RWPE1 (cell line): ENCODE measurements around the gene CIROP.

Experiments used
- CTCF ChIA-PET: fragments of 350-600 bp; sonication (Branson Sonifier 250); formaldehyde crosslinking; extraction: SDS; loops from one replicate; lab custom pipeline; 2021; lab: Yijun Ruan, JAX
- POLR2A ChIA-PET: fragments of 400-600 bp; formaldehyde crosslinking; extraction: SDS; loops from one replicate; lab custom pipeline; 2020; ENCODE audit warnings: antibody characterized with exemption; ENCODE audit not compliant: low non-redundant PET; lab: Yijun Ruan, JAX
- DNase-seq: peaks from one replicate; pipeline ENCODE4 v3.0.0; 2012; ENCODE audit warnings: low spot score
- H3K27ac ChIP-seq: fragments of 450-650 bp; 2 replicates; pipeline ENCODE4 v1.5.1; 2017
- TF ChIP-seq, protein P1 (sequence below): fragments of 450-650 bp; conservative IDR thresholded peaks from 2 replicates; pipeline ENCODE4 v1.5.1; 2017; ENCODE audit warnings: low read depth, mild to moderate bottlenecking

Gene CIROP

DNA sequence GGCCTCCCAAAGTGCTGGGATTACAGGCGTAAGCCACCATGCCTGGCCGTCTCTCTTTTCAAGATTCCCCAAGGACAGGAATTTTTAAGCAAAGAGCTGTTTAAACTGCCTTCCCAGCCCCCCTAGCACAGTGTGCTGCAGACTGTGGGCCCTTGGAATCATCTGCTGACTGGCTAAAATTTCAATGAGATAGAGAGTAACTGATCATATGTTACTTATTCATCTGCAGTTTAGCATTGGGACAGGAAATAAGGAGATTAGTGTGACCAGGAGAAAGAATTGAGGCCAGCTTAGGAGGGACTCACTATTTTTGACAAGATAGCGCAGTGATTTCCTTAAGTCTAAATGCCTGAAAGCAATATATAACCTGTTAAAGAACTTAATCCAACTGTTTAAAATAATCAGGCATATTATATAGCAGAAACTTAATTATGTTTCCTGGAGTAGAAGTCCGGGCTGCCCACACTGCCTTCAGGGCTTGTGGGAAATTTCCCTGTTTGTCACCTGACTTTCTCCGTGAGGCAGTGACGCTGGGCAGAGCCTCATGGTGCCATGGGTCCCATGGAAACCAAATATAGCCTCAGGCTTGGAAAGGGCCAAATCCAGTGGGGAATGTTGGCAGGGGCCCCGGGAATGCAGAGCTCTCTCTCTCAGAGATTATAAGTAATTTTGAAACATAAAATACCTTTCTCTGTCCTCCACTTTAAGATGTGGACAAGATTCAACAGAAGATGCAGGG lies 37.1 kb upstream of the CIROP start:
- TF ChIP-seq, protein P1, sequence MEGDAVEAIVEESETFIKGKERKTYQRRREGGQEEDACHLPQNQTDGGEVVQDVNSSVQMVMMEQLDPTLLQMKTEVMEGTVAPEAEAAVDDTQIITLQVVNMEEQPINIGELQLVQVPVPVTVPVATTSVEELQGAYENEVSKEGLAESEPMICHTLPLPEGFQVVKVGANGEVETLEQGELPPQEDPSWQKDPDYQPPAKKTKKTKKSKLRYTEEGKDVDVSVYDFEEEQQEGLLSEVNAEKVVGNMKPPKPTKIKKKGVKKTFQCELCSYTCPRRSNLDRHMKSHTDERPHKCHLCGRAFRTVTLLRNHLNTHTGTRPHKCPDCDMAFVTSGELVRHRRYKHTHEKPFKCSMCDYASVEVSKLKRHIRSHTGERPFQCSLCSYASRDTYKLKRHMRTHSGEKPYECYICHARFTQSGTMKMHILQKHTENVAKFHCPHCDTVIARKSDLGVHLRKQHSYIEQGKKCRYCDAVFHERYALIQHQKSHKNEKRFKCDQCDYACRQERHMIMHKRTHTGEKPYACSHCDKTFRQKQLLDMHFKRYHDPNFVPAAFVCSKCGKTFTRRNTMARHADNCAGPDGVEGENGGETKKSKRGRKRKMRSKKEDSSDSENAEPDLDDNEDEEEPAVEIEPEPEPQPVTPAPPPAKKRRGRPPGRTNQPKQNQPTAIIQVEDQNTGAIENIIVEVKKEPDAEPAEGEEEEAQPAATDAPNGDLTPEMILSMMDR = no peak
- ChIA-PET CTCF (interaction anchor here (0.6 kb wide), 1 partner anchor 239 kb away, joined by 4 read pairs; no protein-coding TSS in a partner anchor), POLR2A (no interaction called here)
- DNase-seq = peak; percentile 52
- H3K27ac ChIP-seq = peak overlapping the region; percentile 93

DNA sequence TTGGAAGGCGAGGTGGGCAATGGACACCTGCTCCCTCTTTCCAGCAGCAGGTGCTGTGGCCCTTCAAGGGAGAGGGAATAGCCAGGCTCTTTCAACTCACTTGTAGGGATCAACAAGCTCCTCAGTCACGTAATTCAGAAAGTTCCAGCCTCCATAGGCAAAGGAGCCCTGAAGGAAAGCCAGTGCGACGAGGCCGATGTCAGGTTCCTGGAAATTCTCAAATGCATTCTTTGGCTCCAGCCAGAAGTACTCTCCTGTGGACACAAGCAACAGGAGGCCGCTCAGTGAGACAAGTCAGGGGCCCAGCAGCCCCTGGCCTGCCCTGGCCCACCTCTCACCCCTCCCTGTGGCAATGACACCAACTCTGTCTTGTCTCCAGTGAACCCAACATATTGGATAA lies 35.6 kb upstream of the CIROP start:
- CTCF ChIA-PET = no interaction called here
- POLR2A ChIA-PET = no interaction called here
- DNase-seq = no peak
- TF ChIP-seq, protein P1 = no peak
- peak overlapping the region; percentile 93 for H3K27ac ChIP-seq

DNA sequence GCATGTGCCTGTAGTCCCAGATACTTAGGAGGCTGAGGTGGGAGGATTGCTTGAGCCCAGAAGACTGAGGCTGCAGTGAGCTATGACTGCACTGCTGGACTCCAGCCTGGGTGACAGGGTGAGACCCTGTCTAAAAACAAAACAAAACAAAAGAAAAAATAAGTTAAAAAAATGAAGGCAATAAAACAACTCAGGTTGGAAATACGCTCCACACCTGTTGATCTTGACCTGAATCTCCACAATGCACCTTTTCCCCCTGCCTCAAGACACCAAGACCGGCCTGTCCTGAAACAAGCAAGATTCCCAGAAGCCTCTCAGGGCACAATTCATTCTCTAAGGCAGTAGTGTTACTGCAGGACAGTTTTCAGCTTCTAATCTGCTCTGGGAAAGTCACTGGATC lies 35.1 kb upstream of the CIROP start:
- ChIA-PET CTCF (no interaction called here), POLR2A (no interaction called here)
- TF ChIP-seq, protein P1 = no peak

DNA sequence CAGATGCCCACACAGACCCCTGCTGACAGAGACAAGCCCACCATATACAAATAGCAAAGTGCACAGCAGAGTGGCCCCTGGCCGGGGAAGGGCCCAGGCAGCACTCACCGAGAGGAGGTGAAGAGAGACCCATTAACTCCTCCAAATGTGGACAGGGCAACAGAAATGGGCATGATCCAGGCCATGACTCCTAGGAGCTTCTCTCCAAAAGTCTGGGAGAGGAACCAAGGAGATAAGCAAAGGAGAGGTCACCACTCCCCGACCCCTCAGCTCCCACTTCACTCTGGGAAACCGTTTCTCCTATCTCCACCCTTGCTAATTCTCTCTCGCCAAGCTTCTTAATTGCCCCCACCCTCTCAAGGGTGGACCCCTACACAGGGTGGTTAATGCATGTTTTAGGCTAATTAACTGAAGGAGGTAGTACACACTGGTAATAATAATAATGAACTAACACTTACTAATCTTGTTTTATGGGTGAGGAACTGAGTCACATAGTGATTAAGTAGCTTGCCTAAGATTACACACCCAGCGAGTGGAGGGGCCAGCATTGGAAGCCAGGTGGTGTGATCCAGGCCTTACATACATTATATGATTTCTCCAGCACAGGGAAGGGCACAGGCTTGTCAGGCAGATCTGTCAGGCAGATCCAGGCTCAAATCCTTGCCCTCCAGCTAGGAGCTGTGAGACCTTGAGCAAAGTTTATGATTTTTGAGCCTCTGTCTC lies 33.2 kb upstream of the CIROP start:
- ChIA-PET POLR2A (interaction anchor here (0.7 to 0.8 kb wide), 2 partner anchors 17 to 44 kb away, joined by 4 to 5 read pairs; no protein-coding TSS in a partner anchor), CTCF (interaction anchor here (0.7 kb wide), 1 partner anchor 16 kb away, joined by 6 read pairs; no protein-coding TSS in a partner anchor)
- TF ChIP-seq, protein P1 = no peak
- DNase-seq = peak; percentile 73
- H3K27ac ChIP-seq = peak overlapping the region; percentile 93

More for the DNA sequence above, 35.1 kb upstream of the CIROP start:
- H3K27ac ChIP-seq = peak overlapping the region; percentile 93
- no peak for DNase-seq

DNA sequence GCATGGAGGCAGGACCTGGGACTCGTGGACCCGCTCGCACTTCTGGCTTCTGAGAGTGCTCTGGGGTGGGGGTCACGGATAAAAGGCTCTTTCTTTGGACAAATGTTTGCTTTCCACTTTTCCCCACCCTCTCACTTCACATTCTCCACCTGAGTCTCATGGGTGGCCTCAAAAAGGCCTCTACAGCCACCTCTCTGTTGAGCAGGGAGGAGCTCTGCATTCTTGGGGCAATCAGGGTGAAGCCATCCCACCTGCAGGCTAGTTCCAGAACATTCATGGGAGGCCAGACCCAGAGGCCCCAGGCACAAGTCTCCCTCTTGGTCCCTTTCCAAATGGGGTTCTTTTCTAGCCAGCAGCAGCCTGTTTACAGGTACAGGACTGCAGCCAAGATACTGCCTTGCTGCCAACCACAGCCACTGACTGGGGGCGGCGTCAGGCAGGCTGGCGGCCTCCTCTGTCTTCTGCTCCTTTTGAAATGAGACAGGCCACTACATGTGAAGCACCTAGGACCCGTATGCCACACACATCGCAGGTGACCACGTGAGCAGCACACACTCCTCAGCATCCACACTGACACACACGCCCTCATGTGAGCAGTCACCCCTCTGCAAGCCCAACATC lies 32.5 kb upstream of the CIROP start:
- peak; percentile 52 for DNase-seq
- CTCF ChIA-PET = interaction anchor here (0.6 to 1.7 kb wide), 3 partner anchors 16 to 162 kb away, joined by 3 to 6 read pairs (median 4); no protein-coding TSS in a partner anchor
- H3K27ac ChIP-seq = peak overlapping the region; percentile 93
- POLR2A ChIA-PET = no interaction called here
- TF ChIP-seq, protein P1 = no peak

DNA sequence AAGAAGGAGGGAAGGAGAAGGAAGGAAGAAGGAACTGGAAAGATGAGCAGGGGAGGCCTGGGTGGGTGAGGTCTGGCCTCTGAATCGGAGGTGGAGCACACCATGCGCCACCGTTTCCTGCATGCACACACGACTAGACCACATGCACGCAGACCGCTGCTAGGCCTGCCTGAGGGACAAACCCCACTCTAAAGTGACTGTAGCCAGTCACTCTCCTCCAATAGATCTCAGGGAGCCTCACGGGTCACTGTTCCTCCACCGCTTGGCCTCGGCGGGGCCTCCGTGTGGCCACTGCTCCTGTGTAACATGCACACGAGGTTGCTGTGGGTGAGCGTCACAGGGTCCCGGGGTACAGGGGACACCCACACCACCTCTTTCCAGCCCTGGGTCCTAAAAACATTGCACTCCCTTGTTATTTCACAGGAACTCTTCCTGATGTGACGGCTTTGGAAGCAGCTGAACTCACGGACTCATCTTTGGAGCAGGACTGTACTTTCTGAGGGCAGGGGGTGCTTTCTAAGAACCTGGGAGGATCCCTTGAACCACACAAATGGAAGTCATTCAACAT lies 31.9 kb upstream of the CIROP start:
- ChIA-PET CTCF (interaction anchor here (0.6 to 1.7 kb wide), 2 partner anchors 36 to 163 kb away, joined by 3 to 4 read pairs; no protein-coding TSS in a partner anchor), POLR2A (no interaction called here)
- H3K27ac ChIP-seq = peak overlapping the region; percentile 93
- DNase-seq = no peak
- TF ChIP-seq, protein P1 = no peak
